Calu3 (cell line): ENCODE measurements around the gene NDUFA9. TPM values are rescaled to one million over a fixed set of nuclear protein-coding genes. Genes with fewer than 3 reads are reported as not detected.

Experiments used
- BruUV-seq: library from RNA; stranded (reverse); fragments of 400-500 nt; replicated peaks from 2 replicates; lab custom pipeline; 2021; lab: Mats Ljungman, UMichigan
- CTCF ChIA-PET: fragments of 300-600 bp; sonication (Branson Sonifier 250); formaldehyde crosslinking; loops from one replicate; lab custom pipeline; 2022; ENCODE audit warnings: antibody characterized with exemption; lab: Charles Lee
- DNase-seq: peaks from one replicate; pipeline ENCODE4 v3.0.0; 2022
- H3K27ac Mint-ChIP-seq: one replicate; pipeline ENCODE4 v1.8.0; 2022; ENCODE audit warnings: mixed read lengths; ENCODE audit not compliant: unreplicated experiment
- H3K27me3 Mint-ChIP-seq: one replicate; pipeline ENCODE4 v1.8.0; 2022; ENCODE audit warnings: mixed read lengths; ENCODE audit not compliant: unreplicated experiment
- H3K36me3 Mint-ChIP-seq: one replicate; pipeline ENCODE4 v1.8.0; 2022; ENCODE audit warnings: mild to moderate bottlenecking, moderate library complexity, mixed read lengths; ENCODE audit not compliant: insufficient read depth, unreplicated experiment
- H3K4me1 Mint-ChIP-seq: one replicate; pipeline ENCODE4 v1.8.0; 2022; ENCODE audit warnings: mild to moderate bottlenecking, low read depth, mixed read lengths; ENCODE audit not compliant: unreplicated experiment
- H3K4me3 Mint-ChIP-seq: one replicate; pipeline ENCODE4 v1.8.0; 2022; ENCODE audit warnings: mild to moderate bottlenecking, low read depth, moderate library complexity, mixed read lengths; ENCODE audit not compliant: unreplicated experiment
- H3K9me3 Mint-ChIP-seq: one replicate; pipeline ENCODE4 v1.8.0; 2022; ENCODE audit warnings: low read depth, mixed read lengths; ENCODE audit not compliant: unreplicated experiment
- intact Hi-C: fragments of 100-400 bp; cut with micrococcal nuclease; formaldehyde crosslinking; loops from one replicate; pipeline ENCODE4 v1.10.0; 2022; ENCODE audit not compliant: unreplicated experiment
- total RNA-seq: library from RNA; stranded (reverse); gene quantifications from 2 replicates; pipeline ENCODE4 v1.2.3, GENCODE V29; 2022
- TF ChIP-seq, protein P1 (sequence below): fragments of 200-600 bp; IDR thresholded peaks from one replicate; pipeline ENCODE4 v1.8.0; 2022; ENCODE audit warnings: antibody characterized with exemption; ENCODE audit not compliant: unreplicated experiment

NDUFA9 gene
- total RNA-seq, 1 experiment from 2014 or later, result 125 TPM

DNA sequence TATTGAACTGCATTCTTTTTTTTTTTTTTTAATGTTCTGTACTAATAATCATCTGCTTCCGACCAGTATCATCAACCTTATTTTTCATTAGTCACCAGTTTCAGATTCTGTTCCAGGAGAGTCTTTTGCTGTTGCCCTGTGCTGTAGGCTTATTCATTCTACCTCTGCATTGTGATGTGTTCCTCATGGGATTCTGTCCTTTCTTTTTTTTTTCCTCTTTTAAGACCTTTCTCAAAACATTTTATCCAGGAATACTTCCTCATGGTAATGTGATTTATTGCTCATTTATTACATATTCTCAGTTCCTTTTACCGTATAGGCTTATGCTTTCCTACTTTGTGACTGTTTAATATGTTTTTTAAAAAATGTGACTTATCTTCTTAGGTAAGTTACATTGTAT is 4.8 kb downstream of the NDUFA9 start:
- no peak for DNase-seq
- BruUV-seq, result no TSS peak
- Mint-ChIP-seq H3K36me3 (peaks cover 14% of the 10 kb centered on the region), H3K9me3 (no peaks in the 10 kb centered on the region), H3K4me3 (no peak overlapping the region), H3K4me1 (peaks cover 22% of the 10 kb centered on the region), H3K27ac (no peak overlapping the region), H3K27me3 (no peaks in the 10 kb centered on the region)
- CTCF ChIA-PET, result no interaction called here
- intact Hi-C loops, result no loop called here
- TF ChIP-seq, protein P1, sequence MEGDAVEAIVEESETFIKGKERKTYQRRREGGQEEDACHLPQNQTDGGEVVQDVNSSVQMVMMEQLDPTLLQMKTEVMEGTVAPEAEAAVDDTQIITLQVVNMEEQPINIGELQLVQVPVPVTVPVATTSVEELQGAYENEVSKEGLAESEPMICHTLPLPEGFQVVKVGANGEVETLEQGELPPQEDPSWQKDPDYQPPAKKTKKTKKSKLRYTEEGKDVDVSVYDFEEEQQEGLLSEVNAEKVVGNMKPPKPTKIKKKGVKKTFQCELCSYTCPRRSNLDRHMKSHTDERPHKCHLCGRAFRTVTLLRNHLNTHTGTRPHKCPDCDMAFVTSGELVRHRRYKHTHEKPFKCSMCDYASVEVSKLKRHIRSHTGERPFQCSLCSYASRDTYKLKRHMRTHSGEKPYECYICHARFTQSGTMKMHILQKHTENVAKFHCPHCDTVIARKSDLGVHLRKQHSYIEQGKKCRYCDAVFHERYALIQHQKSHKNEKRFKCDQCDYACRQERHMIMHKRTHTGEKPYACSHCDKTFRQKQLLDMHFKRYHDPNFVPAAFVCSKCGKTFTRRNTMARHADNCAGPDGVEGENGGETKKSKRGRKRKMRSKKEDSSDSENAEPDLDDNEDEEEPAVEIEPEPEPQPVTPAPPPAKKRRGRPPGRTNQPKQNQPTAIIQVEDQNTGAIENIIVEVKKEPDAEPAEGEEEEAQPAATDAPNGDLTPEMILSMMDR, result no peak

DNA sequence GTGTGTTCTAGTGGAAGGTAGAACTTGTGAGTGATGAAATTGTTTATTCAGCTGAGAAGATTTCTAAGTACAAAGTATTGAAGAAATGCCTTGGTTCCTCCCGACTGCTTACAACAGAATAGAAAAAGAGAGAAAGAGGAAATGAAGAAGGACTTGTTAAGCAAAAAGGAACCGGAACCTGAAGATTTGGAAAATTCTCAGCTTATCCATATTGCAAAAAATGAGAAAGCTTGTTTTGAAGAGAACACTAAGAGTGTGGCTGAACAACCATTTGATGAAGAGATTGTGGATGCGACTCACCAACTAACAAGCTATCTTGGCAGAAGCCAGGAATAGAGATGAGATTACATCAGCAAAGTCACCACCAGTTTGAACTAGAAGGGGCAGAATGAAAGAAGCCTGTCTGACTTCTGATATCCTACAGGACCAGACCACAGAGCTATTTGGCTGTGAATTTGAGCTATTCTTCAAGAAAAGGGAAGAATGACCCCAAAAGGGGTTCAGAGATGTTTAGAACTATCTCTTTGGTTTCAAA is 15.1 kb downstream of the NDUFA9 start:
- no peak for DNase-seq
- Mint-ChIP-seq H3K27ac (no peak overlapping the region), H3K4me1 (no peaks in the 10 kb centered on the region), H3K9me3 (peaks cover 5% of the 10 kb centered on the region), H3K36me3 (peaks cover 14% of the 10 kb centered on the region), H3K27me3 (no peaks in the 10 kb centered on the region), H3K4me3 (no peak overlapping the region)
- CTCF ChIA-PET, result interaction anchor here (0.6 kb wide), 1 partner anchor 1518 kb away, joined by 3 read pairs; no protein-coding TSS in a partner anchor
- BruUV-seq, result no TSS peak
- TF ChIP-seq, protein P1, result no peak
- intact Hi-C loops, result no loop called here

DNA sequence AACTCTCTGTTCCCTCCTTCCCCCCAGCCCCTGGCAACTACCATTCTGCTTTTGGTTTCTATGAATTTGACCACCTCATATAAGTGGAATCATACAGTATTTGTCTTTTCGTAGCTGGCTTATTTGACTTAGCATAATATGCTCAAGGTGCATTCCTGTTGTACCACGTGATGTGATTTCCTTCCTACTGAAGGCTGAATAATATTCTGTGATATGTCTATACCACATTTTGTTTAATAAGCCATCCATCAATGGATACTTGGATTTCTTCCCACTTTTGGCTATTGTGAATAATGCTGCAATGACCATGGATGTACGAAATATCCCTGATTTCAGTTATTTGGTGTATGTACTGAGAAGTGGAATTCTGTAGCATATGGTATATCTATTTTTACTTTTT is 16.3 kb downstream of the NDUFA9 start:
- Mint-ChIP-seq H3K27me3 (no peaks in the 10 kb centered on the region), H3K9me3 (peaks cover 5% of the 10 kb centered on the region), H3K27ac (no peak overlapping the region), H3K36me3 (peaks cover 23% of the 10 kb centered on the region), H3K4me3 (no peak overlapping the region), H3K4me1 (no peaks in the 10 kb centered on the region)
- no TSS peak for BruUV-seq
- CTCF ChIA-PET, result no interaction called here
- DNase-seq, result no peak
- TF ChIP-seq, protein P1, result no peak
- intact Hi-C loops, result no loop called here

DNA sequence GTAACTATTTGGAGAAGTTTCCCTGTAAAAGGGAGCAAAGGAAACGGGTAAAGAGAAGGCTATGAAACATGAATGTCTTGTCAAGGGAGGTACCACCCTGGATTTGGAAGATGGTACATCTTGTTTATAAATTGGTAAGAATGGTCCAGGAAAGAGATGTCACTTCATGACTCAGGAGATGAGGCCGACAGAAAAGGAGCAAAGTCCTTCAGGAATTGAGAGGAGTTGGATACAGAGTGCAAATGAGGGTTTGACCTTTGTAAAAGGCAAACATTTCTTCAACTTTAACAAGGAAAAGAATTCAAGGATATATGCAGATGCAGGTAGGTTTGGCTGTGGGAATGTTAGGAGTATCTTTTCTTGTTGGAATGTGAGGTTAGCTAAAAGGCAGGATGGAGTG is 30.8 kb downstream of the NDUFA9 start:
- DNase-seq, result no peak
- intact Hi-C loops, result no loop called here
- CTCF ChIA-PET, result interaction anchor here (0.6 kb wide), 1 partner anchor 15 kb away, joined by 3 read pairs; no protein-coding TSS in a partner anchor
- BruUV-seq, result no TSS peak
- no peak overlapping the region for H3K4me3 Mint-ChIP-seq
- no peak overlapping the region for H3K27ac Mint-ChIP-seq
- TF ChIP-seq, protein P1, result no peak
- no peaks in the 10 kb centered on the region for H3K4me1 Mint-ChIP-seq
- peaks cover 5% of the 10 kb centered on the region for H3K9me3 Mint-ChIP-seq
- H3K27me3 Mint-ChIP-seq, result no peaks in the 10 kb centered on the region
- peaks cover 6% of the 10 kb centered on the region for H3K36me3 Mint-ChIP-seq
